Activated naive CD4-positive, alpha-beta T cell treated with anti-CD3 and anti-CD28 coated beads, Interleukin-2, amount 50 U/mL, for 16 hours (primary cell): ENCODE measurements around the gene SLC6A6.

Experiments
- DNase-seq: peaks from one replicate; pipeline ENCODE4 v3.0.0-alpha.2; 2020

Gene SLC6A6

DNA sequence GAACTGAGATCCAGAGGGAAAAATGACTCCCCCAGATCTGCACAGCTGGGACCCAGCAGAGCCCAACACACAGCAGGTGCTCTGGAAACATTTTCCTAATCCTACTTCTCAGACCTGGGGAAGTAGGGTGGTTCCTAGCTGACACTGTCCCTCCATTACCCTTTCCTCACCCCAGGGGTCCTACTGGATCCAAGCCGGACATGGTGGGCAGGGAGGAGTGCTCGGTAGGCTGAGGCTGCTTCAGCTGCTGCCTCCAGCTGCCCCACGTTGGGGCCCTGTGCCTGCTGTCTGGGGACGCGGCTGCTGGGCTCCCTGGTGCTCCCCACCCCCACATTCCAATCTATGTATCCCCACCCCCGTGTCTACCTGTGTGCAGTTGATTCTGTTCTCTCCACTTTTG, 29.8 kb upstream of the SLC6A6 start:
- no peak for DNase-seq

DNA sequence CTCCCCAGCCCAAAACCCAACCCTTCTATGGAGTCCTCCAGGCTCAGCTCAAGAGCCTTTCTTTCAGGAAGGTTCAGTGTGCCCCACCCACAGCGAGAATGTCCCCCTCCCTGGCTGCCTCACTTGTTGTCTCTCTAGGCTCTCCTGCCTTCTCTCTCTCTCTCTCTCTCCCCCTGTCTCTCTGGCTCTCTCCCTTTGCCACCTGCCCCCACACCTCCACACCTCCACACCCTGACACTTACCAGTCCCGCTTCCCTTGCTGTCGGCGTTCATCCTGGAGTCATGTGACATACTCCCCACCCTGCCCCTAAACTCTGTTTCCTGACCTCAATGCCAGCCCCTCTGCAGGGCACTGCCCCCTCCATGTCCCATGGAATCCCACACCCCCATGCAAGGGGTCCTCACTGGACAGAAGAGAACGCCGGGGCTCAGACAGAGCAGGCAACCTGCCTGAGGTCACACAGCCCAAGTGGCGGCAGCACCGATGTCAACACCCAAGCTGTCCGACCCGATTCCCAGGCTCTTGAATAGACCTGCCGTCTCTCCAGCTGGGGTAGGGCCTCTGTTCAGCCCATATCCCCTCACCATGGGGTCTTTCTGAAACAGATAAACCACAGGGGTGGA, 28.5 kb upstream of the SLC6A6 start:
- no peak for DNase-seq

DNA sequence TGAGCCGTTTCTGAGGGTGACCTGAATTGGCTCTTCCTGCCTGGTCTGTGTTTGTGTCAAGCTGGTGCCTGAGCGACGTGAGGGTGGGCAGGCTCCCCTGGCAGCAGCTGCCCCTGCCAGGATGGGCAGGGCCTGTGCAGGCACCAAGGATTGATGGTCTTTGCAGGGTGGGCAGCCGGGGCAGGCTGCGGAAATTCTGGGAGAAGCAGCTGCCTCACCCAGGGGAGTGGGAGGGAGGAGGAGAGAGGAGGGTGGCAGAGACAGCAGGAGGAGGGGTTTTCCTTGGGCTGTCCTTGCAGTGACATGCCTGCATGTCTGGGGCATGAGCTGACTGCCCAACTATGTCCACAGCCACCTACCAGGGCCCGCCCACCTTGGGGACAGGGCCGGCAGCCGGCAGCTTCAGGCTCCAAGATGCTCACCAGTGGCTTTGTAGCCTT, 27.9 kb upstream of the SLC6A6 start:
- no peak for DNase-seq

- DNase-seq = no peak
These were observed 27.2 kb upstream of the SLC6A6 start for GRCh38 chr3:14375192-14375591.

- no peak for DNase-seq
These were observed 25.9 kb upstream of the SLC6A6 start for GRCh38 chr3:14376348-14377043.

DNA sequence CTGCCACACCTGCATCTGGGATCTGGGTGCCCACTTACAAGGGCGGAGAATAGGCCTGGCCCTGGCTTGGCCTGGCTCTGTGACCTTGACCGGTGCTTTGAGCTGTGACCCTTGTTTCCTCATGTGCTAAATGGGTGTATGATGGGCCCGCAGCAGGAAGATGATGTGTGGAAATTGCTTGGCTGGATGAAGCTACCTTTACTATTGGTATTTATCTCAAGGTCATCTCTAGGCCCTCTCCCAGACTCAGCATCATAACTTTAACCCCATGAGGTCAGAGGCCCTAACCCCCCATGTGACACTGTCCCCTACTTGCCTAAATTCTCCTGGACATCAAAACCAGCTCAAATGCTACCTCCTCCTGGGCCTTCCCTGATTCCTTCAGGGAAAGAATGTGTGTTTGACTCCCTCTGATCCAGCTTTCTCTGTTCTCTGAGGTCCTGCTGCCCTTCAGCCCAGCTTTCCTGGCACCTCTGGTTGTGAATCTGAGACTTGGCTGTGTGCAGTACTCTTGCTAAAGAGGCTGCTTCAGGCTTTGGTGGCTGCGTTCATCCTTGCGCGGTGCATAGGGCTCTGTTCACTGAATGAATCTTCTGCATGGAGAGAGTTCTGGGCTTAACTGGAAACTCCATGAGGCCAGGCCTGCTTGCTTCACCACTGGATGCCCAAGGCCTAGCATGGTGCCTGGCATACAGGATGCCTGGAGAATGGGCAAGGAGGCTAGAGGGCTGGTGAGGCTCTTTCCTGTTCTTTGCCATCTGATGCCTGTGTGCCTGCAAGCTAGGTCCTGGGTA, 25.2 kb upstream of the SLC6A6 start:
- DNase-seq = no peak

DNA sequence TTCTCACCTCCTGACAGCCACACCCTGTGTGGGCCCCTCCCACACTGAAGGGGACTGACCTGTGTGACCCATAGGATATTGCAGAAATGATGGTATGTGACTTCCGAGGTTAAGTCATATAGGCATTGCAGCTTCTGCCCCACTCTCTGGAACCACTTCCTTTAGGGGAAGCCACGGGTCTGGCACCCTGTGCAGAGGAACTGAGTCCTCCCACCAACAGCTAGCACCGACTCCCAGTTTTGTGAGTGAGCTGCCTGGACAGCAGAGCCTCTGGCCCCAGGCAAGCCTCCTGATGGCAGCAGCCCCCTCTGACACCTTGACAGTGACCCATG, 24.6 kb upstream of the SLC6A6 start:
- DNase-seq = no peak

GRCh38 chr3:14378415-14378814, 24.0 kb upstream of the SLC6A6 start:
- no peak for DNase-seq

GRCh38 chr3:14379843-14380242, 22.6 kb upstream of the SLC6A6 start:
- no peak for DNase-seq

- DNase-seq = no peak
These were observed 16.2 kb upstream of the SLC6A6 start for GRCh38 chr3:14386254-14386653.

DNA sequence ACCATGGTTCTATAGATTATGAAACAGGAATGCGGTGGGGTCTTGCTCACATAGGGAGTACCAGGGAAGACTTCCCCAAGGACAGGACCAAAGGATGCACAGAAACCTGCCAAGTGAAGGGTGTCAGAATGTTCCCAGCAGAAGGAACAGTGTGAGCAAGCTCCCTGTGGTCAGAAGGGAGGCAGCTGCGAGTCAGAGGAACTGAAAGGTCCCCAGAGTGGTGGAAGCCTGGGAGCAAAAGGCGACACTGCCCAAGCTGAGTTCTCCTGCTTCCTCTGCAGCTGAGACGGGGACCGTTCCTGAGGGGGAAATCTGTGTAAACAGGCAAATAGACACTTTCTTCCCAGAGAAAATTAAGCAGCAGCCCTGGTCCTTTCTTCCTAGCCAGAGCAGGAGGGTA, 14.2 kb upstream of the SLC6A6 start:
- no peak for DNase-seq

DNA sequence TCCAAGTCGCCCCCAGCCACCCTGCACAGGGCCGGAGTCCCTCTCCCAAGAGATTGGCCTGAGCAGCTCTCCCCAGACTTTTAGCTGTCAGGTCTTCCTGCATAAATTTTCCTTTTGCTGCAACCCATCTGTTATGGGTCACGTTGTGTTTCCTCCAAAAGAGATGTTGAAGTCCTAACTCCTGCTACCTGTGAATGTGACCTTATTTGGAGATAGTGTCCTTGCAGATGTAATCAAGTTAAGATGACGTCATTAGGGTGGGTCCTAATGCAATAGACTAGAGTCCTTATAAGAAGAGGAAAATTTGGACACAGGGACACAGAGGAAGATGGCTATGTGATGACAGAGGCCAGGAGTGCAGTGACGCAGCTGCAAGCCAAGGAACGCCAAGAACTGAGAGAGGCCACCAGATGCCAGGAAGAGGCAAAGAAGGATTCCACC, 13.2 kb upstream of the SLC6A6 start:
- DNase-seq = no peak

- DNase-seq = no peak
These were observed 12.7 kb upstream of the SLC6A6 start for GRCh38 chr3:14389716-14390115.

DNA sequence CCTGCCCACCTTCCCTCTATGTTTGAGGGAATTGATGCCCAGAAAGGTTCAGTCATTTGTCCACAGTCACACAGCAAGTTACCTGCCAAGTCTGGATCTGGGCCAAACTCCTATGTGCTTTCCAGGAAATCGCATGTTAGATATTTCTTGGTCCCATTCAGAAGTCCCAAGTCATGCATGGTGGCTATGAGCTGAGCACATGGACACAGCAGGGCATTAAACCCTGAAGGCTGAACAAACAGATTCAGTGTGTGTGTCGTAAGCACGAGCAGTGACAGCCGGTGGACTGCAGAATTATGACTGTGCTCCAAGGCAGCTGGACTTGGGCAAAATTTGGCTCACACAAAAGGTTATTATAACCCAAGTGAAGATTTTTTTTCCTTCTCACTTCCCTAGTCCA, 11.4 kb upstream of the SLC6A6 start:
- no peak for DNase-seq

DNA sequence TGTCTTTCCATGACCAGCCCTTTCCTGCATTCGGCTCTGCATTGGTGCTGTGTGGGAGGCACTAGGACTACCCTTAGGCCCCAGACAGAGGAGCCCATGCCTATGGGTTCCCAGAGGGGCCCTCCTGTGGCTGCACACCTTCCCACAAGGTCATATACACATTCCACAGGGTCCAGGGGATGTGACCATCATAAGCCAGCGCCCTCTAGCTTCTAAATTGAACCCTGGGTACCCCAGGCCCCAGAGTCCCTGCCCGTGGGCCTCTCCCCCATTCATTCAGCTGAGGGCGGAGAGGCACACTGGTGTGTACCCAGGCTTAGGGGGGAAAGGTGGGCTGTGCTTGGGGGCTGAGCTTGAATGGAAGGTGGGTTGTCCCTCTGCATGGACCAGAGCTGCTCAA, 10.2 kb upstream of the SLC6A6 start:
- no peak for DNase-seq

DNA sequence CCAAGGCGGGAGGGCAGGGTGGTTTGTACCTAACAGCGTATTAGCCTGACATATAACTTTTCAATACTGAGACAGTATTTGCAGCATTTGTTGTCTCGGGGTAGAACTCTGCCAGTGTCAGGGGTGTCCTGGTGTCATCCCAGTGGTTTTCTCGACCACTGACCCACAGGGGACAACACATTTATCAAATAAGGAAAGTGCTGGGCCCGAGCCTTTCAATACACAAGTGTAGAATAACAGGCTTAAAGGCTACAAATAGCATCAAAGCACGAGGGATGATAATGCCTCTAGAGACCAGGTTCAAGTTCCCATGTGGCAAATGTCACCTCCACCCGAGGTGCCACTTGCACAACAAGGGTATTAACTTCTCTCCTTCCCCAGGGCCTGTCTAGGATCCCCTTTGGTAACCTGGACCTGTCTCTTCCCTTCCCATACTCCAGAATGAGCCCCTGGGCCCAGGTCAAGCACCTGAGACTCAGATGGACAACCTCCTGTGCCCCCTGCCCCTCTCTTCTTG, 9.5 kb upstream of the SLC6A6 start:
- no peak for DNase-seq

DNA sequence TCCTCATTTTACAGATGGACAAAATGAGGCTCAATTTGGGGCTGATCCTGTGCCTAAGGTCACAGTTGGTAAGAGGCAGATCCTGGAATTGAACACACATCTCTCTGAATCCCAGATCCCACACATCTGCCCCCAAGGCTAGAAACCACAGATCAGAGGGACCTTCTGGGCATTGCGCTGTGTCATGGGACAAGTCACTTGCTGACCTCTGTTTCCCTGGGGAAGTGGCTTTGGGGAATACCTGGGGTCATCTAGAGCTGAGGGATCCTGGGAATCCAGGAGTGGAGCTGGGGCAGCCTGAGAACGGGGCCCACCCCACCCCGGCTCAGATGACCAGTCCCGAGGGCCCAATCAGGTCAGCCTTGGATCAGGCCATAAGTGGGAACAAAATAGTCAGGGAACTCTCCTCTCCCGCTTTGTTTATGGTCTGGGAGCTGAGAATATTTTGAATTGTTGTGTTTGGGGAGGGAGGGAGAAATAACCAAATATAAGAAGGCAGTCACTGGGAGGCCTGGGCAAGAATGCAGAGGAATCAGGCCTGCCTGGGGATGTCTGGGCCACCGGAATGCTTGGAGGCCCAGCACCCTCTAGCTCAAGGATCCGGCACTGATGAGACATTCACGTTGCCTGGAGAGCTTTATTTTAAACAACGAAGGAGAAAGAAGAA, 8.8 kb upstream of the SLC6A6 start:
- DNase-seq = no peak

- DNase-seq = no peak
These were observed 6.2 kb upstream of the SLC6A6 start for GRCh38 chr3:14396031-14396692.

DNA sequence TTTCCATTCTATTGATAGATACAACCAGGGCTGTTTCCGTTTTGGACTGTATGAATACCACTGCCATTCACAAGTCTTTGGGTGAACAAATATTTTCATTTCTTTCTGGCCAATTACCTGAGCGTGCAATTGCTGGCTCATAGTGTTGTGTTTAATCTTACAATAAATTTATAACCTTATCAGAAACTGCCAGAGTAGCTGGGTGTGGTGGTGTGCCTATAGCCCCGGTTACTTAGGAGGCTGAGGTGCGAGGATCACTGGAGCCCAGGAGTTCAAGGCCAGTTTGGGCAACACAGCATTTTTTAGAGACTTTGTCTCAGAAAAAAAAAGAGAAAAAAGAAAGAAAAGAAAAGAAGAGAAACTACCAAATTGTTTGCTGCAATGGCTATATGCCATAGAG, 5.4 kb upstream of the SLC6A6 start:
- DNase-seq = no peak

DNA sequence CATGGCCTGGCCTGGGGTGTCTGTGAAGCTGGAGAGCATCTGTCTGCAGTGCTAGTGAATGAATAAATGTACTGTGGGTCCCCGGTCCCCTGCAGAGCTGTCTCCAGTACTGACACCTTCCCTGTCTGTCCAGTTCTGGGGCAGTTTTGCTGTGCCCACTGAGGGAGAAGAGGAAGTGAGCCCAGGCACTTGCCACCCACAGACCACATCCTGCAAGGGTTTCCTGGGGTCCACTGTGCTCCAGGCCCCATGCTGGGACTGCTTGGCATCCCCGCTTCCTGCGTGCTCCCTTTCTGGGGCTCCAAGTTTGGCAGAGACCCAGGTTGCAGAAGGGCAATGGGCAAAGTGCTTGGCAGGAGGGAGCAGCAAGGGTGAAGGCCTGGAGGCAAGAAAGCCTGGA, 4.9 kb upstream of the SLC6A6 start:
- no peak for DNase-seq

DNA sequence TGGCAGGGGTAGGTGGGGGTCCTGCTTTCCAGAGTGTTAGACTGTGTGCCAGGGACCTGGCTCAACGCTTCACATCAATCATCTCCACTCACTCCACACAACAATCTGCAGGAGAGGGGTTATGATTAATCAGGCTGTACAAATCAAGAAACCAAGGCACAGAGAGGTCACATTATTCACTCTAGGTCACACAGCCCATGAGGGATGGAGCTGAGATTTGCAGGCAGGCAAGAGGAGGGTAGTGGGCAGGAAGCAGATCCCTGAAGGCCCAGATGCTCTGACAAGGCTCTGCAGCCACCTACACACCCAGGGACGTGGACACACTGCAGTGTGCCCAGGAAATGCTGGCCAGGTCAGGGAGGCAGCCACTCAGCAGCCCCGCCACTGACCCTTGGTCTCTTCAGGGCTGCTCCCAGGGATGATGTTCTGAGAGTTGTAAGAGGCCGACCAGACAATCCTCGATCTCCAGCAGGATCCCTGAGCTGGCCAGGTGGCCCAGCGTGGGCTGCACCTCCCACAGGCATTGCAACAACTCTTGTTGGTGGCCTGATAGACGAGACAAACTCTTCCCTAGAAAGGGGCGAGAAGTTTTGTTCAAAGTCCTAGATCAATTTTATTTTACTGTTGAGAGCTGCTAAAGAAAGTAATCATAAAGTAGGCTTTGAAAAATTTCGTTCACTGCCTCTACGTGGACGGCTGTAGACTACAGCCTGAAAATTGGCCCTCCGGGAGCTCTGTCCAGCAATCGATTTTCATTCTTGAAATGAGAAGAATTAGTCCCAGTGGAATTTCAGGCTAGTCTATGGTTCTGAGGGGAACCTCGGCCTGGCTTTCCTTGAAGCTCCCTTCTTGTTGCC, 4.2 kb upstream of the SLC6A6 start:
- DNase-seq = no peak

- DNase-seq = no peak
These were observed 3.7 kb upstream of the SLC6A6 start for GRCh38 chr3:14398797-14399106.
